Non-pigmented ciliary epithelial cell (primary cell): Measurements from ENCODE around the gene FAM135A.
"Not testable (repeated sequence)": the region's sequence is repeated elsewhere in the genome, so short reads cannot be mapped to it uniquely, and the experiment has no call there.

Experiments used
- DNase-seq: peaks from one replicate; pipeline ENCODE4 v3.0.0-alpha.2; 2010; ENCODE audit warnings: low read depth

The FAM135A gene

GRCh38 chr6:70396796-70397729 lies 16.2 kb upstream of the FAM135A start:
- no peak for DNase-seq

DNA sequence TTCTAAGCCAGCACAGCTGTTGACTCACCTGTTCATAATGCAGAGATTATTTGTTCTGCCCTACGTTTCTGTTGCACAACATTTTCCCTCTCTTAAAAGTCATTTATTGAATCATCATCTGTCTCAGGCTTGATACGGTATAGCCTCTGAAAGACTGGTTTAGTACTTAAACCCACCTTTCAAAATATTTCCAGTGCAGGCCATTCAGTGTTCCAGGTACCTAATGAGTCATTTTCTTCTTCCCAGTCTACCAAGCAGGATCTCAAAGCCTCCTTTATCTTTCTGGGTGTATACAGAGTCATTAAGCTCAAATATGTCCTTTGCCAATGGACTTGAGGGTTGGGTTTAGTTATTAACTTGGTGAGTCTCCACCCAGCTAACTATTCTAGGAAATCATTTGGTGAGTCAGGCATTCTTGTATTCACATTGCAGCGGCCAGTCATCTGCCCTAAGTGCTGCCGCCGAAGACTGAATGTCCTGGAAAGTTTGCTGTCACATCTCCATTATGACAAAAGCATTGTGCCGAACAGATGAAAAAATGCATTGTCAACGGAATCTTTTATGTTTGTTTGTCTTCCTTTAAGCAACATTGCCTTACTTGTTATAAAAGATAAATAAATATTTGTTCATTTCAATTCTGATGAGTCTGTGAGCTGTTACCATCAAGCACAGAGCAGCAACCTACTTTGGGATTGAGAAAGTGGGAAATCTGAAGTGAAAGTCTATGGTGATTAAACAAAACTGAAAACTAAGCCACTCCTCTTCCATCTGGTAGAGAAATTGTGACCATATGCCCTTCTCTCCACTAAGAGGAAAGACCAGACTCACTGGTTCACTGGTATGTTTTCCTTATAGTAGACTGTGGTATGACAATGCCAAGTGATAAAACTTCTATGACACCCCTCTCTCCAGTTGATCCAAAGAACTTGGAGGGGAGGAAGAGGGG lies 14.3 kb upstream of the FAM135A start:
- no peak for DNase-seq

DNA sequence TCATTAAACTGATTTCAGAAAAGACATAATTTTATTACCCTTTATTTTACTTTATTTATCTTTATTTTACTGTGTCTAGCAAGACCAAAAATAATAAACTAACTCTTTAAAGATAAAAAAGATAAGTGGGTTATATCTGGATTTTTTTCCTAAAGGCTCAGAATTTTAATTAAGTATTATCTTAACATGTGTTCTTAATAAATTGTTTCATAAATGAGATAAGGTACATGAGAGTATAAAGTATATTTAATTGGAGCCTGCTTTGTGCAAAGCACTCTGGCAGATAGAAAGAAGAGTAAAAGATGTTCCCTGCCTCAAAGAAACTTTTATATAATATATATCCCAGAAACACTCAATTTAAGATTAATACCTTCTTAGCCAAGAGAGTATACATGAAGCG lies 8.7 kb upstream of the FAM135A start:
- DNase-seq: no peak

- no peak for DNase-seq
Measured at GRCh38 chr6:70409216-70409615, 4.1 kb upstream of the FAM135A start.

DNA sequence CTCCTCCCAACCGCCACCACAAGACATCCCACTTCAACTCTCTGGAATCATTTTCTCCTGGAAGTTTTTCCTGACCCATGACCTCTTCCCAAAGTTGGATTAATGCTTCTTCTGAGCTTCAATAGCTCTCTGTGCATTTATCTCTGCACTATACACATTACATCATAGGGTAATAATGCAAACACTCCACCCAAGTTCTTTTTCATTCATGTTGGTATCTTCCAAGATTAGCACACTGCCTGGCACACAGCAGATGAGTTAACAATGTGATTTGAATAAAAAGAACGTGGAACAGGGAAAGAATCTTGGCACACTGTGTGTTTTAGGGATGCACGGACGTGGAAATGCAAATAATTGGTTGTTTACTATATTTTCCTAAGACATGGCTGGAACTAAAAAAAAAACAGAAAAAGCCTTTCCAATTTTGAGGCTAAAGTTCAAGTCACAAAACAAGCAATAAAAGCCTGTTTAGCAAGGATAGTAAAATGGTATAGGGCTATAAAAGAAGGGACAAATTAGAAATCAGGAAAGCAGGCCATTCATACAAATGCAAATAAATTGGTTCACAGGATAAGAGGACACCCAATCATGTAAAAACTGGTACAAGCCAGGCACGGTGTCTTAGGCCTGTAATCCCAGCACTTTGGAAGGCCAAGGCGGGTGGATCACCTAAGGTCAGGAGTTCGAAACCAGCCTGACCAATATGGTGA lies 1.6 kb upstream of the FAM135A start:
- DNase-seq: no peak

DNA sequence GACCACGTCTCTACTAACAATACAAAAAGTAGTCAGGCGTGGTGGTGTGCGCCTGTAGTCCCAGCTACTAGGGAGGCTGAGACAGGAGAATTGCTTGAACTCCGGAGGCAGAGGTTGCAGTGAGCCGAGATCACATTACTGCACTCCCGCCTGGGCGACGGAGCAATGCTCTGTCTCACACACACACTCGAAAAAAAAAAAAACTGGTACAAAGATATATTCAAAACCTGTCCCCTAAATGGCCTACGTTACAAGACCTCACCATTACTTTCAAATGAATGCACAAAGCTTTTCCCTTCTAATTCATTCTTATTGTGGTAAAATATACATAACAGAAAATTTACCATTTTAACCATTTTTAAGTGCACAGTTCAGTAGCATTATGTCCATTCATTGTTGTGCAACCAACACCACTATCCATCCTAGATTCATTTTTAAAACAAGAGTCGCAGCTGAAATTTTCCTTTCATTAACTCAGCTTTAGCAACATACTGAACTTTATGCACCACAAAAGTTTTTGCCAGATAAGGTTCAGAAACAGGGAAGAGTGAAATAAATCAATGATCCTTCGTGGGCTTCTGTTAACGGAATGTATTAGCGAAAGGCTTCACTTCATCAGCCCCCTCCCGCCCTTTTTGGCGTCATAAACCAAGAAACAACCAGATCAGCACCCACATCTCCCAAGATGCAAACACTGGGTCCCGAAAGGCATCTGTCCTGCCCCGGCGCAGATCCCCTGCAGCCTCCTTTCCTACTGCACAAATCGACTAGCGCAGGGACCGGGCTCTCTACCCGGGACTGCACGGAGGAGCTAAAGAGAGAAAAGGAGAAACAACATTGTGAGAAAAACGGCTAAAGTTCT lies 825 bp upstream of the FAM135A start:
- no peak for DNase-seq

DNA sequence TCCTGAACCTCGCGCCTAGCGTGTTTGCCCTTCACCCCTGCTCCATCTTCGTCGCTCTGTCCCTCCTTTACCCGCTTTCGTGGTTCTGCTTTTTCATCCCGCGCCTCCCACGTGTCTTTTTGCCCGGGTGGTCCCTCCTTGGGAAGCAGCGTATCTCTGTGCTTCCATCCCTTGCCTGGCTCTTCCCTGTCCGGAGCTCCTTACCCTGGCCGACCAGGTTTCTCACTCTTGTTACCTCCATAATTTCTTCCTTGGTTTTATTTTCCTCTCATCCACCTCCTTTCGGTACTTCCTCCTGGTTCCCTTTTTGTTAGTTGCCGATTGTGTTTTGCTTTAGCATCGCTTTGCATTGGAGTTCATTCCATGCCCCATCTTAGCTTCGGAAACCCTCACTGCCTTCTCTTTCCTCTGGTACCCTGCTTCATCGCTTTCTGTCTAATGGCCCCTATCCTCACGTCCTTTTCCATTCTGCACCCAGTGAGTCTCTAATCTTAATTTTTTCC lies 735 bp downstream of the FAM135A start:
- DNase-seq: no peak

DNA sequence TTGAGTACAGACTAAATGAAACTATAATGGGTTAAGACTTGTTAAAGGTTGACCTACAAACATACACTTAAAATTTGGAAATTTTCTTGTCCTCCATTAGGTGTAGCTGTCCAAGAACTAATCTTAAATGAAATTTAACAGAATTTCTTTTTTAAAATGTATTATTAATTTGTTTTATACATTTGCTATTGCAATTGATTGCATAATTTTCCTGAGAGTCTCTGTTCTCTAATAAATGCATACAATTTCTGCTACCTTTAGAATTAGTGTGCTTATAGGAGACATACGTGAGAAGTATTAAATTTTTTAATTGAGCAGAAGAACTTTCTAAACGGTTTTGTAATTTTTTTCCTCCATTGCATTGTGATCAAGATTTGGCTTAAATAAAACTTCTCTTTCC lies 1.5 kb downstream of the FAM135A start:
- no peak for DNase-seq

DNA sequence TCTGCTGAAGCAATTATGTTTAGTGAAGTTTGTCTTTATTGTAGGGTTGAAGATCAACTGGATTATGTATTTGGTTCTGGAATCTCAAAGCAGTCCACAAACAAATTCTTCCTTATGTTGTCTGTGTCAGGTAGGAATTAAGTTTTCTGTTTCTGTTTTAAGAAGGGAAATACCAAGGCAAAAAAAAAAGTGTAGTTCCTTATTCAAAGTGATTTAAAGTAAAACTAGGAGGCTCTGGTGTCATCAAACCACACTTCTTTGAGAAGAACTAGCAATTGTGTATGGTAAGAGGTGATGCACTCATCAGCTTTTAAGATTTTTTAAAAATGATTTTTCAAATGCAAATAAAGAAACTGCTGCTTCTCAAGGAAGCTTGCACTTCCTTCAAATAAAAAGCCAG lies 1.9 kb downstream of the FAM135A start:
- DNase-seq: no peak

DNA sequence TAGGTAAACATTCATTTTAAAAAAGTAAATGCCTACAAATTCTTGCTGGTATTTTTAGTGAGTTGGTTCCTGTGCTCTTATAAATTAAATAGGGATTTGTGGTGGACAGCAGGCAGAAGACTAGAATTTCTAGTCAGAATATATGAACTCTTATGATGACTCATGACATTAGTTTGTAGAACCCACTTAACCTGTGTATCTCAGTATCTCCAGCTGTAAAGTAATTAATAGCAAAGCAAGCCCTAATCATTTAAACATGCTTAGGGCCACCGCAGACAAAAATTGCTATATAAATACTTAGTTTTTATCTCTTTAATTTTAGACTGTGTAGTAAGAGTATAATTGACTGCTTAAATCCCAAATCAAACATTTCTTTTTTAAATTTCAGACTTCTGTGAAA lies 2.4 kb downstream of the FAM135A start:
- no peak for DNase-seq

DNA sequence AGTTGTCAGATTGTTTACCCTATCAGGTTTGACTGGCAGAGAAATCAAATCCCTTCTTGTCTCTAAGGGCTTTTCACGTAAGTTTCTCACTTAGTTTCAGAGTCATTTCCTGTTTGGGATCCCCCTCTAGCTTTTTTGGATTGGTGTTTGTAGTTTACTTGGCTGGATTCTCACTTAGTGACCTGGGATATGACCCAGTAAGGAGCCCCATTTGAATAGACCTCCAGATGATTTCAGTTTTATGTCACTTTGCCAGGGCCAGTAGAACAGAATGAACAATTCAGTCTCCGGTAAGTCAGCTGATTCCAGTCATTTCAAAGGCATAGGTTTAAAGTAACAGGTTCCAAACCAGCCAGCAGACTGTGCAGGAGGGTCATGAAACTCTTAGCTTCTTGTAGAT lies 8.2 kb downstream of the FAM135A start:
- no peak for DNase-seq

DNA sequence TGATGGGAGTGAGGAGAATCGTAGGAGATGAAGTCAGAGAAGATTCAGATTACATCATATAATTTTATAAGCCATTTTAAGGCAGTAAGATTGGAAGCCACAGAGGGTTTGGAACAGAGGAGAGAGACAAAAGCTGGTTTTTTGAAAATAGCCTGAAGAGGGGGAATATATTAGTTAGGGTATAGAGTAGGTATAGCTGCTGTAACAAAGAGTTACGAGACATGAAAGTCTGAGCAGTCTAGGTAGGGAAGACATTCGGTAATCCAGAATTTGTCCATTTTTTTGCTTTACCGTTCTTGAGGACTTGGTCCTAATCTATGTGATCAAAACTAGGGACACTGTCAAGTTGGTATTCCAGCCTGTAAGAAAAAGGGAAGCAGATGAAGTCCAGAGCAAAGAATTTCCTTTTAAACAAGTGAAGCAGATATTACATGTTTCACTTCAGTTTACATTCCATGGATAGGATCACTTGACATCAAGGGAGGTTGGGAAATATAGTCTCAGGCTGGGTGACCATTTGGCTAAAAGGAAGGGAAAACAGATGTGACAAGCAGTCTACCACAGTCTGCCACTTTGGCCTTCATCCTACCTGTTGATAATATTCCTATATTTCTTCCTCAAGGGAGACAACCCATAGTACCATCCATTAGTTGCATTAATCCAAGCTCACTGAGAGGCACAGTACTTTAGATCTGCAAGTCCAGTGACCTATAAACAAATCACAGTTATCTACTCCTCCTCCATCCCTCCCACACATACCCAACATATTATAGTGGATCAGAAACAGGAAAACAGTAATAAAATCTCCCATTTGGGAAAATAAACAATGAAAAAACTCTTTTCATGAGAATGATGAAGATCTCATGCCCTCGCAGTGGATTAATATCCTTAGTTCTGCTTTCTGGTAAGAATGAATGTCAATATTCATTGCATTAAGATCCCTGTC lies 10.2 kb downstream of the FAM135A start:
- DNase-seq: no peak

GRCh38 chr6:70424291-70424690 lies 11.0 kb downstream of the FAM135A start:
- DNase-seq: no peak

GRCh38 chr6:70436320-70436719 lies 23.0 kb downstream of the FAM135A start:
- DNase-seq: no peak

DNA sequence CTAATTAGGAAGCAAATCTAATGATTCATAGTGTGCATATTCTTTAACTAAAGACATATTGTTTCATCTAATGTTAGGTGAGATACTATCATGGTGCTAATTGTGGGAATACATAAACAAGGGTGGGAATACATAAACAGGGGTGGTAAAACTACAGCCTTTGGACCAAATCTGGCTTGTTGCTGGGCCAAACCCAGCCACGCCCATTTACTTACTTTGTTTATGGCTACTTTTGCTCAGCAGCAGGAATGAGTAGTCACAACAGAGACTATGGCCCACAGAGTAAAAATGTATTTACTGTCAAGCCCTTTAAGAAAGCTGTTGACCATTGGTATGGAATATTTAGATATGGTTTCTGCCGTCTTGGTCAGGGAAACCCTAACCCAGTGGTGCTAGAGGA lies 31.7 kb downstream of the FAM135A start:
- no peak for DNase-seq

- DNase-seq: not testable (repeated sequence)
Measured at GRCh38 chr6:70447343-70448070, 34.2 kb downstream of the FAM135A start.

GRCh38 chr6:70453899-70454298 lies 40.6 kb downstream of the FAM135A start:
- not testable (repeated sequence) for DNase-seq

GRCh38 chr6:70456735-70457134 lies 43.4 kb downstream of the FAM135A start:
- DNase-seq: no peak

DNA sequence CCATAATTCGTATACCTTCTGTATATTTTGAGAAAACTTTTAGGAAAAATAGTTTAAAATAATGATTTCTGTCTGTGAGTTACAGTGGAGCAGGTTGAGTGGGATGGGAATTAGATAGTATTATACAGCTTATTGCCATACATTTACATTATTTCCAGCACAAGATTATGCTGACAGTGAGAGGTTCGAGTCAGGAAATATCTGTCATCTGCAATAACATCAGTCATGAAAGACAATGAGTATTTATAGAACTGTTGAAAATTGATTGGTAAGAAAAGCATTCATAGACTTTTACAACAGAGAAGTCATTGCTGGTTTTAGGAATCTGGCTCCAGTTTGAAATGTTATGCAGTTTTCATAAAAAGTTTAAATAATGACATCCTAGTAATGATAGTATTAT lies 45.9 kb downstream of the FAM135A start:
- no peak for DNase-seq
